B cell (primary cell): Measurements from ENCODE around the gene LDB3. TPM values are rescaled to one million over a fixed set of nuclear protein-coding genes. Genes with fewer than 3 reads are reported as not detected.

Experiments
- ATAC-seq: fragments of 200-7000 bp; cut with Tn5 transposase; one replicate; pipeline ENCODE4 v1.10.0; 2021; ENCODE audit warnings: low read depth, mild to moderate bottlenecking, moderate number of reproducible peaks, moderate library complexity
- CTCF ChIA-PET: fragments of 350-600 bp; sonication (Branson Sonifier 250); formaldehyde crosslinking; loops from one replicate; lab custom pipeline; 2021; ENCODE audit warnings: antibody characterized with exemption, inconsistent platforms; lab: Charles Lee
- POLR2A ChIA-PET: fragments of 350-600 bp; sonication (Branson Sonifier 250); formaldehyde crosslinking; loops from one replicate; lab custom pipeline; 2021; ENCODE audit warnings: antibody characterized with exemption; lab: Charles Lee
- DNase-seq: peaks from one replicate; pipeline ENCODE4 v3.0.0; 2013
- H2AFZ ChIP-seq: 2 replicates; pipeline ENCODE4 v1.6.1; 2012; ENCODE audit warnings: mild to moderate bottlenecking, low read depth, low read length; ENCODE audit not compliant: insufficient read depth, poor library complexity, severe bottlenecking
- H3K27ac ChIP-seq, 2 donors: 1 replicate in 1 of 2; 2 replicates in 1 of 2; pipeline ENCODE4 v1.5.1; 2012 to 2013; ENCODE audit warnings: low read length in 2 of 2, mild to moderate bottlenecking in 2 of 2, moderate library complexity in 1 of 2
- H3K27me3 ChIP-seq, 4 experiments: fragments of 200-600 bp in 1 of 4; sonication (generic) in 1 of 4; replicated peaks in 1 of 4; 1 replicate in 2 of 4; 2 replicates in 2 of 4; pipeline versions ENCODE4 v1.6.1 to v1.7.0; 2013 to 2016; ENCODE audit warnings: low read length in 3 of 4, mild to moderate bottlenecking in 2 of 4, mixed read lengths in 1 of 4, moderate library complexity in 1 of 4; ENCODE audit not compliant: insufficient read depth in 4 of 4, control insufficient read depth in 3 of 4; ENCODE audit errors: control extremely low read depth in 1 of 4
- H3K36me3 ChIP-seq, 2 experiments: replicated peaks in 1 of 2; 1 replicate in 1 of 2; 2 replicates in 1 of 2; pipeline versions ENCODE4 v1.6.1 to v1.7.1; 2013; ENCODE audit warnings: low read length in 1 of 2; ENCODE audit not compliant: insufficient read depth in 2 of 2, control insufficient read depth in 1 of 2; ENCODE audit errors: control extremely low read depth in 1 of 2, extremely low read depth in 1 of 2
- H3K4me1 ChIP-seq, 2 donors: fragments of 200-600 bp in 1 of 2; sonication (generic) in 1 of 2; 1 replicate in 1 of 2; 2 replicates in 1 of 2; pipeline versions ENCODE4 v1.5.1 to v1.6.1; 2013 to 2017; ENCODE audit warnings: low read length in 2 of 2; ENCODE audit not compliant: control insufficient read depth in 2 of 2, insufficient read depth in 2 of 2
- H3K4me2 ChIP-seq: replicated peaks from 2 replicates; pipeline ENCODE3; 2012; ENCODE audit warnings: mild to moderate bottlenecking, low read depth, low read length; ENCODE audit not compliant: poor library complexity, severe bottlenecking
- H3K4me3 ChIP-seq, 5 experiments: fragments of 200-600 bp in 1 of 5; sonication (generic) in 1 of 5; 1 replicate in 3 of 5; 2 replicates in 2 of 5; pipeline versions ENCODE4 v1.5.1 to v1.7.0; 2011 to 2016; ENCODE audit warnings: low read length in 4 of 5, mild to moderate bottlenecking in 4 of 5, low read depth in 2 of 5, control low read depth in 1 of 5, moderate library complexity in 1 of 5; ENCODE audit not compliant: insufficient read depth in 1 of 5; ENCODE audit errors: control extremely low read depth in 1 of 5, extremely low read depth in 1 of 5
- H3K79me2 ChIP-seq: fragments of 200-600 bp; sonication (generic); one replicate; pipeline ENCODE4 v1.6.0; 2016; ENCODE audit warnings: low read length; ENCODE audit not compliant: control insufficient read depth, insufficient read depth
- H3K9ac ChIP-seq: fragments of 200-600 bp; sonication (generic); 2 replicates; pipeline ENCODE4 v1.6.1; 2017; ENCODE audit warnings: mild to moderate bottlenecking, low read length, moderate library complexity
- H3K9me3 ChIP-seq, 3 donors: one replicate each; pipeline versions ENCODE4 v1.6.1 to v1.7.1; 2013; ENCODE audit warnings: low read length in 2 of 3; ENCODE audit not compliant: control insufficient read depth in 2 of 3, insufficient read depth in 1 of 3; ENCODE audit errors: control extremely low read depth in 1 of 3
- H4K20me1 ChIP-seq: 2 replicates; pipeline ENCODE4 v1.6.0; 2012; ENCODE audit warnings: mild to moderate bottlenecking, low read length; ENCODE audit not compliant: insufficient read depth, control insufficient read depth, poor library complexity, severe bottlenecking
- H3K27ac Mint-ChIP-seq: one replicate; pipeline ENCODE4 v1.8.0; 2021; ENCODE audit warnings: mixed read lengths
- H3K27me3 Mint-ChIP-seq: one replicate; pipeline ENCODE4 v1.8.0; 2021; ENCODE audit warnings: mixed read lengths
- H3K4me1 Mint-ChIP-seq: one replicate; pipeline ENCODE4 v1.8.0; 2021; ENCODE audit warnings: mixed read lengths
- H3K4me3 Mint-ChIP-seq: one replicate; pipeline ENCODE4 v1.8.0; 2021; ENCODE audit warnings: mixed read lengths
- H3K9me3 Mint-ChIP-seq: one replicate; pipeline ENCODE4 v1.8.0; 2022; ENCODE audit warnings: mixed read lengths; ENCODE audit not compliant: insufficient read depth
- CTCF ChIP-seq: fragments of 200-600 bp; IDR thresholded peaks from one replicate; pipeline ENCODE4 v1.8.0; 2022; ENCODE audit warnings: antibody characterized with exemption, mild to moderate bottlenecking
- EZH2 ChIP-seq: IDR thresholded peaks from 2 replicates; pipeline ENCODE4 v1.6.1; 2012; ENCODE audit warnings: borderline replicate concordance, low read depth, mild to moderate bottlenecking, moderate library complexity, low read length; ENCODE audit not compliant: insufficient read depth, poor library complexity, severe bottlenecking
- WGBS: methylation state at CpG from one replicate; pipeline ENCODE4 v1.1.5; 2013; ENCODE audit warnings: missing lambda C conversion rate; ENCODE audit not compliant: insufficient coverage; 5-methylcytosine and 5-hydroxymethylcytosine counted together
- intact Hi-C: fragments of 100-400 bp; cut with micrococcal nuclease; formaldehyde crosslinking; loops from one replicate; pipeline ENCODE4 v1.10.0; 2022
- polyA plus RNA-seq: library from polyadenylated mRNA; depleted of rRNA; stranded (reverse); fragments of >200 nt; gene quantifications from 2 replicates; pipeline ENCODE4 v1.2.3, GENCODE V29; 2012
- total RNA-seq, 2 donors: library from RNA; stranded (reverse); fragments of 120-200 nt in 1 of 2; gene quantifications; 1 replicate in 1 of 2; 2 replicates in 1 of 2; pipeline versions ENCODE4 v1.2.3 to v1.2.4, GENCODE V29; 2013 to 2022

The LDB3 gene
- total and polyA plus RNA-seq, 2 donors (not counting 1 experiment from before 2014, with no cell fraction given): 0.01 to 0.07 TPM

DNA sequence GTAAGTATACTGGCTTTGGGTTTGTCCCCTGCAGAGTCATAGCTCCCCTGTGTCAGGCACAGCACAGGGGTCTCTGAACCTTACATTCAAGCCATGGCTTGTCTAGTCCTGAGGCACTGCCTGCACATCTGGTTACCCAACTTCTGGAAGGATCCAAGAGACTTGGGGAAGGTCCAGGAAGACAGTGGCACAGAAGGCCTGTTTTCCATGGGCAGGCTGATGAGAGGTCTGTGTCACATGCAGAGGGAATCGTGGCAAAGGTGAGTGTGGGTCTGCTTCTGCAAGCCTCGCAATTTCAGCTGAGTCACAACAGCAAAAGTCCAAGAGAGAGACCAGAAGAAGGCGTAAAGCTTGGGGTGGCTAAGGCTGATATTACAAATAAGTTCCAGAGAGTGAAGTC, 59.7 kb downstream of the LDB3 start:
- no peaks in the 10 kb centered on the region for H3K4me1 ChIP-seq
- no peak overlapping the region for H3K27ac Mint-ChIP-seq
- POLR2A ChIA-PET: no interaction called here
- no peaks in the 10 kb centered on the region for H4K20me1 ChIP-seq
- H3K27ac ChIP-seq: no peak overlapping the region
- peaks cover 0 to under 1% (median 0%) of the 10 kb centered on the region in 3 donors for H3K9me3 ChIP-seq
- H3K79me2 ChIP-seq: no peaks in the 10 kb centered on the region
- intact Hi-C loops: no loop called here
- H3K9ac ChIP-seq: no peak overlapping the region
- TF ChIP-seq EZH2: no peak
- no peak for TF ChIP-seq CTCF
- no peak overlapping the region for H3K4me3 Mint-ChIP-seq
- no peaks in the 10 kb centered on the region for H3K36me3 ChIP-seq
- ATAC-seq (no peak), DNase-seq (no peak)
- CTCF ChIA-PET: no interaction called here
- peaks cover 0 to 4% (median 0%) of the 10 kb centered on the region in 4 experiments for H3K27me3 ChIP-seq
- H3K4me1 Mint-ChIP-seq: peaks cover 3% of the 10 kb centered on the region
- H2AFZ ChIP-seq: no peak overlapping the region
- H3K4me2 ChIP-seq: no peak overlapping the region
- H3K4me3 ChIP-seq: no peak overlapping the region
- WGBS: 91% methylated on average over 3 of the region's 3 CpGs
- no peaks in the 10 kb centered on the region for H3K9me3 Mint-ChIP-seq
- peaks cover 16% of the 10 kb centered on the region for H3K27me3 Mint-ChIP-seq

DNA sequence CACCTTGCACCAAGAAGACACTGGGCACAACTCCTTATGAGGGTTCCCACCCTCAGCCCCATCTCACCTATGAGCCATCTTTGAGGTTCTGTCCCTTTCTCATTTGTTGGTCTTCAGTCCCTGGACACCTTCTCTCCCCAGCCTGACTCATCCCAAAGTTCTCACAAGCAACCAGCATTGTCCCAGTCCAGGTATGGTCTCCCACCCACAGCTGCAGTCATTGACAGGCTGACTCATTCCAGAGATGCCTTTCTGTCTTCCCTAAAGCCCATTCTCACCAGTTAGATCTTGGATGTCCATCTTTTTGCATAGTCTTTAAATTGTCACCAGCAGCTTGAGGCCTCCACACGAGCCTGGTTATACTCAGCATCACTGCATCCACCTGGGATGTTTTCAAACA, 61.4 kb downstream of the LDB3 start:
- peaks cover 0 to 4% (median 0%) of the 10 kb centered on the region in 4 experiments for H3K27me3 ChIP-seq
- H3K27ac ChIP-seq: no peak overlapping the region
- H3K36me3 ChIP-seq: no peaks in the 10 kb centered on the region
- CTCF ChIA-PET: interaction anchor here (1.2 kb wide), 1 partner anchor 170 kb away, joined by 4 read pairs; no protein-coding TSS in a partner anchor
- Mint-ChIP-seq H3K9me3 (no peaks in the 10 kb centered on the region), H3K4me1 (peaks cover 1% of the 10 kb centered on the region), H3K27ac (no peak overlapping the region), H3K27me3 (peaks cover 16% of the 10 kb centered on the region), H3K4me3 (no peak overlapping the region)
- TF ChIP-seq EZH2 (no peak), CTCF (no peak)
- H3K4me2 ChIP-seq: no peak overlapping the region
- intact Hi-C loops: no loop called here
- no peaks in the 10 kb centered on the region for H3K4me1 ChIP-seq
- WGBS: 67% methylated on average over 1 of the region's 1 CpG
- H3K79me2 ChIP-seq: no peaks in the 10 kb centered on the region
- POLR2A ChIA-PET: no interaction called here
- no peaks in the 10 kb centered on the region for H4K20me1 ChIP-seq
- H3K9me3 ChIP-seq: no peaks in the 10 kb centered on the region
- H3K4me3 ChIP-seq: no peak overlapping the region
- no peak overlapping the region for H3K9ac ChIP-seq
- DNase-seq (no peak), ATAC-seq (no peak)
- H2AFZ ChIP-seq: no peak overlapping the region
